Activated naive CD8-positive, alpha-beta T cell treated with anti-CD3 and anti-CD28 coated beads, Interleukin-2, amount 50 U/mL, for 16 hours (primary cell): ENCODE data around the gene AHI1.

Experiments used
- DNase-seq: peaks from one replicate; pipeline ENCODE4 v3.0.0-alpha.2; 2020; ENCODE audit warnings: low read depth, low spot score

The AHI1 gene

GRCh38 chr6:135497412-135498184 is at the start of gene AHI1:
Gene AHI1, minus strand, starts transcription at chr6:135497740. Its CDS starts 5,503 bp downstream, at chr6:135492237.
- peak; percentile 77 for DNase-seq

DNA sequence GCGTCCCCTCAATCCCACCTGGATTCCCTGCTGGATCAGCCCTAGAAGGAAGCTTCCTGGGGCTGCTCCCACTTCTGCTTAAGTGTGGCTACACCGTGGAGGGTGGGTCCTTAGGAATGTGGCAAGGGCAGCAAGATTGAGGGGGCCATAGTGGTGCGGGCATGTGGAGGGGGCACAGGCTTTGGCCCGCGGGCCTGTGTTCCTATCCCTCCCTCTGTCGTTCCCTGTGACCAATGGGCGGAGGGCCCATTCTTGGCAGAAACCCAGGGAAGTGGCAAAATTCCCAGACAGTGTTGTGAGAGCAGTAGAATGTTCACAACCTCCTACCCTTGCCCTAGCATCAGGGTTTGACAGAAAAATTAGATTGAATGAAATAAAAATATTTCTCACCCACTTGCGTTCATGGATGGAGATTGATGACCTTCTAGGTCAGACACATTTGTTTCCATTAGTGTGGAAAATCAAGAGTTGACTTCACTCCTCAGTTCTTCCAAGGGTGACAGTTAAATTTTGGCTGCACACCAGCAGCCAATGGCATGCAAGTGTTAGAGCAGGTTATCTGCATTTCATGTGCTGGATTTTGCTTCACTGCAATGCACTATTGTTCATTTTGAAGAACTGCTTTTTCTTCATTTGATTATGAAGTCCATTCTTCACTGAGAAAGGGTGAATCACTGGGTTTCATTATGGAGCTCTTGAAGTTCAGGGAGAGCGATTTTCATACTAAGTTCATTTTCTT is 49.3 kb upstream of the AHI1 start:
- DNase-seq: no peak

GRCh38 chr6:135546206-135546605 is 48.7 kb upstream of the AHI1 start:
- no peak for DNase-seq

- DNase-seq: no peak
These were observed 42.8 kb upstream of the AHI1 start for GRCh38 chr6:135540207-135540840.

GRCh38 chr6:135537741-135538301 is 40.3 kb upstream of the AHI1 start:
- DNase-seq: no peak

GRCh38 chr6:135535989-135536414 is 38.5 kb upstream of the AHI1 start:
- no peak for DNase-seq

DNA sequence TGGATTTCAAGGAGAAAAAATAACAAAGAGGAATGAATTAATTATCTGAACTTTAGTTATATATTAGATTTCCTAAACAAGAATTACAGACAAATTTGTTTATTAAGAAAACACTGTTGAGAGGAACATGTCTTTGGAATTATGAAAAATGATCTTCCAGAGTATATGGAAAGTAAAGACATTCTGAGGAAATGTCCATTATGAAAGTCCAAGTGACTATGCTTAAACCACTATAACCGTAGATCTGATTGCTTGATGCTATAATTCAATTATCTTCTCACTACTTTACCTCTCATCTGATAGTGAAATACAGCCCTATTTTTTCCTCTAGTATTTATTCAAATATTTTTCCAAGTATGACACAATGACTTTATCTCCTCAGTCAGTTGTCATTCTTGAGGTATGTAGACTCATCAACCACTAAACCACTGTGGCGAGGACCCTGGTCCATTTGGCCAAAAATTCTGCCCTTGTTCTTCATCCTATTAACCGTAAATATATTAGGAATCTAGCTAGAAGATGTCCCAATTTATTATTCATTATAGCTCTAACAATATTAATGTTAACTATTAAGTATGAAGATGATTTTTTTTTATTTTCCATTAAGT is 37.3 kb upstream of the AHI1 start:
- DNase-seq: no peak

DNA sequence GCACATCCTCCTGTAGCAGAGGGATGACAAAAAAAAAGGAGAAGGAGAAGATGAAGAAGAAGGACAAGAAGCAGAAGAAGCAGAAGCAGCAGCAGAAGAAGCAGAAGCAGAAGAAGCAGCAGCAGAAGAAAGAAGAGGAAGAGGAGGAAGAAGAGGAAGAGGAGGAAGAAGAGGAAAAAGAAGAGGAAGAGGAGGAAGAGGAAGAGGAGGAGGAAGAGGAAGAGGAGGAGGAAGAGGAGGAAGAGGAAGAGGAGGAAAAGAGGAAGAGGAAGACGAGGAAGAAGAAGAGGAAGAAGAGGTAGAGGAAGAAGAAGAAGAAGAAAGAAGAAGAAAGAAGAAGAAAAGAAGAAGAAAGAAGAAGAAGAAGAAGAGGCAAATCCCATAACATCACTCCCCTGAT is 35.0 kb upstream of the AHI1 start:
- no peak for DNase-seq

GRCh38 chr6:135531954-135532490 is 34.5 kb upstream of the AHI1 start:
- DNase-seq: no peak

DNA sequence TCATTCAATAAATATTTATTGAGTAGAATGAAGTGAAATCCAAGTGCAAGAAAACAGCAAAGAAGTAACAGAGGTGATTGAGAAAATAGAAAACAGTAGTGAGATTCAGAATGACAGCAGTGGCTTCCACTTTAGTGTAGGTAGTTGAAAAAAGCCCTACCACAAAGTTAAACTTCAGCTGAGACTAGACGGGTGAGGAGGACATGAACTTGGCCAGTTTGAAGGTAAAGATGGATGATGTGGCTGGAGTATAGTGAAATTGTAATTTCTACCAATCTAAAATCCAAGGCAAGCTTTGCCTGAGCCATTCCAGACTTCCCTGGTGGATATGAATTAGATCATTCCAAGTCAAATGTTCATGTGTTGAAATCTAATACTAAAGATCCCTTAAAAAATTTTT is 32.6 kb upstream of the AHI1 start:
- no peak for DNase-seq

DNA sequence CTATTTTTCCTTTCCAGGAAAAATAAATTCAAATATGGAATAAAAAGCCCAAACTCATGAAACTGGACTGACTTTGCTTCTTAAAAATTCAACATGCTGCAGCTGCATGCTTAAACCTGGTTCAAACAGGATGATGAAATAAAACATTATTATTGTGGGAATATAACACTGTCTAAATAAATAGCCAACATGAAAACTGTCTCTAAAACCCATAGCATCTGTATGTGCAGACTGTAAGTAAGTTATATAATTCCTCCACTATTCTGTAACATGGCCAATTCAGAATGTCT is 30.4 kb upstream of the AHI1 start:
- no peak for DNase-seq

- DNase-seq: no peak
These were observed 29.8 kb upstream of the AHI1 start for GRCh38 chr6:135527116-135527959.

GRCh38 chr6:135525594-135525993 is 28.1 kb upstream of the AHI1 start:
- no peak for DNase-seq

- no peak for DNase-seq
These were observed 25.6 kb upstream of the AHI1 start for GRCh38 chr6:135522965-135523692.

- DNase-seq: no peak
These were observed 23.9 kb upstream of the AHI1 start for GRCh38 chr6:135521431-135521830.

- DNase-seq: no peak
These were observed 23.2 kb upstream of the AHI1 start for GRCh38 chr6:135520781-135521180.

GRCh38 chr6:135519348-135519747 is 21.8 kb upstream of the AHI1 start:
- DNase-seq: no peak

DNA sequence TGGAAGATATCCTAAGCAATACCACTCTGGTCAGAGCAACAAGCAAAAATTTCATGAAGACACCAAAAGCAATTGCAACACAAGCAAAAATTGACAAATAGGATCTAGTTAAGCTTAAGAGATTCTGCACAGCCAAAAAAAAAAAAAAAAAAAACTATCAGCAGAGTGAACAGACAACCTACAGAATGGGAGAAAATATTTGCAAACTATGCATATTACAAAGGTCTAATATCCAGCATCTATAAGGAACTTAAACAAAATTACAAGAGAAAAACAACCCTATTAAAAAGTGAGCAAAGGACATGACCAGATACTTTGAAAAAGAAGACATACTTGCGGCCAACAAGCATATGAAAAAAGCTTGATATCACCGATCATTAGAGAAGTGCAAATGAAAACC is 20.0 kb upstream of the AHI1 start:
- no peak for DNase-seq

DNA sequence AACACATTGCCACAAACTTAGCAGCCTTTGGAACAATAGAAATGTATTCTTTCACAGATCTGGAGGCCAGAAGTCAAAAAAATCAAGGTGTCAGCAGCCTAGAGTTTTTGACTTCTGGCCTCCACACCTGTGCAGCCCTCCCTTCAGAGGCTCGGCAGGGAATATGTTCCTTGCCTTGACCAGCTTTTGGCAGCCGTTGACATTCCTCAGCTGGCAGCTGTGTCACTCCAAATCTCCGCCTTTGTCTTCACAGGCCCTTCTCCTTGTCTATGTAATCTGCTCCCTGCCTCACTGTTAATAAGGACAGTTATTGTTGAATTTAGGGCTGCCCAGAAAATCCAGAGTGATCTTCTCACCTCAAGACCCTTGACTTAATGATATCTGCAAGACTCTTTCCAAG is 17.2 kb upstream of the AHI1 start:
- DNase-seq: no peak
